NB4 (cell line): ENCODE results near the gene GLRX3.
A peak's percentile ranks its signal among the peaks of the same experiment; 100 is the strongest.

ENCODE experiments used
- DNase-seq: peaks from one replicate; pipeline ENCODE4 v3.0.0; 2010; ENCODE audit warnings: low read depth
- H3K4me3 ChIP-seq: one replicate; pipeline ENCODE4 v1.5.1; 2011; ENCODE audit warnings: mild to moderate bottlenecking, low read depth, low read length, moderate library complexity
- CTCF ChIP-seq: IDR thresholded peaks from one replicate; pipeline ENCODE4 v1.5.1; 2012; ENCODE audit warnings: low read depth, low read length
- MAX ChIP-seq: IDR thresholded peaks from 2 replicates; pipeline ENCODE4 v1.6.1; 2011; ENCODE audit warnings: low read depth, low read length
- MYC ChIP-seq: IDR thresholded peaks from 2 replicates; pipeline ENCODE4 v1.6.1; 2011; ENCODE audit warnings: low read depth, low read length
- POLR2A ChIP-seq: IDR thresholded peaks from 2 replicates; pipeline ENCODE4 v1.6.1; 2011; ENCODE audit warnings: mild to moderate bottlenecking; ENCODE audit not compliant: insufficient read length; ENCODE audit errors: extremely low read depth

Gene GLRX3

GRCh38 chr10:130213286-130214080 is 77.3 kb downstream of the GLRX3 start:
- DNase-seq = no peak
- TF ChIP-seq MAX (no peak), CTCF (no peak), MYC (no peak), POLR2A (no peak)
- no peak overlapping the region for H3K4me3 ChIP-seq

GRCh38 chr10:130214431-130214830 is 78.2 kb downstream of the GLRX3 start:
- no peak for DNase-seq
- H3K4me3 ChIP-seq = no peak overlapping the region
- TF ChIP-seq POLR2A (no peak), MYC (no peak), MAX (no peak), CTCF (no peak)

- no peak for DNase-seq
- TF ChIP-seq MAX = no peak
- no peak for TF ChIP-seq CTCF
- TF ChIP-seq POLR2A = no peak
- no peak for TF ChIP-seq MYC
- no peak overlapping the region for H3K4me3 ChIP-seq
Measured at GRCh38 chr10:130215151-130215930, 79.2 kb downstream of the GLRX3 start.

GRCh38 chr10:130215931-130216231 is 79.7 kb downstream of the GLRX3 start:
- TF ChIP-seq CTCF (no peak), MAX (no peak), POLR2A (no peak), MYC (no peak)
- H3K4me3 ChIP-seq = no peak overlapping the region
- no peak for DNase-seq

- TF ChIP-seq MAX (no peak), POLR2A (no peak), CTCF (no peak), MYC (no peak)
- peak; percentile 49 for DNase-seq
- no peak overlapping the region for H3K4me3 ChIP-seq
Measured at GRCh38 chr10:130218181-130218641, 82.0 kb downstream of the GLRX3 start.

- TF ChIP-seq CTCF (no peak), MYC (no peak), MAX (no peak)
- DNase-seq = no peak
- no peak overlapping the region for H3K4me3 ChIP-seq
Measured at GRCh38 chr10:130218936-130219335, 82.7 kb downstream of the GLRX3 start.
